ENCODE measurements around the gene AATK.

The AATK gene

GRCh38 chr17:81067391-81067811 lies 98.6 kb downstream of the AATK start:
- DNase-seq, result no peak

All from NCI-H1048 (cell line).